Endodermal cell (in vitro differentiated cells): Measurements from ENCODE around the gene KIF16B. TPM values are rescaled to one million over a fixed set of nuclear protein-coding genes. Genes with fewer than 3 reads are reported as not detected.

ENCODE experiments used
- DNase-seq: peaks from one replicate; pipeline ENCODE4 v3.0.0-alpha.2; 2017
- H3K27ac ChIP-seq: 2 replicates; pipeline ENCODE4 v1.5.1; 2013; ENCODE audit warnings: mild to moderate bottlenecking, low read depth, low read length, moderate library complexity
- H3K27me3 ChIP-seq: 2 replicates; pipeline ENCODE4 v1.6.1; 2013; ENCODE audit warnings: mild to moderate bottlenecking, low read length, moderate library complexity; ENCODE audit not compliant: insufficient read depth, control insufficient read depth, poor library complexity, severe bottlenecking
- H3K36me3 ChIP-seq: 2 replicates; pipeline ENCODE4 v1.7.0; 2013; ENCODE audit warnings: mild to moderate bottlenecking, low read length, moderate library complexity; ENCODE audit not compliant: control insufficient read depth, insufficient read depth
- H3K4me1 ChIP-seq: one replicate; pipeline ENCODE4 v1.7.0; 2013; ENCODE audit warnings: low read length; ENCODE audit not compliant: control insufficient read depth, insufficient read depth
- H3K4me3 ChIP-seq: 2 replicates; pipeline ENCODE4 v1.5.1; 2013; ENCODE audit warnings: mild to moderate bottlenecking, low read length, moderate library complexity
- H3K9ac ChIP-seq: 2 replicates; pipeline ENCODE4 v1.6.1; 2013; ENCODE audit warnings: mild to moderate bottlenecking, low read length, moderate library complexity; ENCODE audit not compliant: poor library complexity, severe bottlenecking; ENCODE audit errors: extremely low read depth
- H3K9me3 ChIP-seq: 2 replicates; pipeline ENCODE4 v1.6.1; 2013; ENCODE audit warnings: mild to moderate bottlenecking, low read length, moderate library complexity; ENCODE audit not compliant: control insufficient read depth
- H3K27ac Mint-ChIP-seq: 2 replicates; pipeline ENCODE4 v1.8.0; 2020; ENCODE audit warnings: mixed read lengths
- H3K27me3 Mint-ChIP-seq: 2 replicates; pipeline ENCODE4 v1.8.0; 2021; ENCODE audit warnings: mild to moderate bottlenecking, mixed read lengths; ENCODE audit not compliant: insufficient read depth
- H3K36me3 Mint-ChIP-seq: 2 replicates; pipeline ENCODE4 v1.8.0; 2020; ENCODE audit warnings: low read depth, mixed read lengths
- H3K4me1 Mint-ChIP-seq: 2 replicates; pipeline ENCODE4 v1.8.0; 2020; ENCODE audit warnings: mixed read lengths
- H3K4me3 Mint-ChIP-seq: 2 replicates; pipeline ENCODE4 v1.8.0; 2020; ENCODE audit warnings: mild to moderate bottlenecking, moderate library complexity, mixed read lengths
- H3K9me3 Mint-ChIP-seq: 2 replicates; pipeline ENCODE4 v1.8.0; 2020; ENCODE audit warnings: mild to moderate bottlenecking, mixed read lengths
- CTCF ChIP-seq: fragments of 200-600 bp; sonication (generic); conservative IDR thresholded peaks from 2 replicates; pipeline ENCODE4 v1.5.0; 2021; ENCODE audit warnings: antibody characterized with exemption, mild to moderate bottlenecking
- WGBS, 2 experiments: methylation state at CpG; one replicate each; pipeline versions ENCODE4 v1.1.5 to v1.1.7; 2013; ENCODE audit warnings: missing lambda C conversion rate in 2 of 2, mixed read lengths in 1 of 2; ENCODE audit not compliant: insufficient coverage in 1 of 2, insufficient read length in 1 of 2; 5-methylcytosine and 5-hydroxymethylcytosine counted together
- total RNA-seq, 2 donors: library from RNA; stranded (reverse); fragmentation: NEBNext Ultra II Directional in 1 of 2; extraction: Animal tissue kit (Norgen Biotek cat#: 25700) in 1 of 2; gene quantifications; 2 replicates in 1 of 2; 3 replicates in 1 of 2; pipeline ENCODE4 v1.2.1, GENCODE V29; 2021

Gene KIF16B
- total RNA-seq, 2 donors from 2014 or later = 17.3 to 18.8 TPM

- Mint-ChIP-seq H3K9me3 (peaks cover 14% of the 10 kb centered on the region), H3K27me3 (no peaks in the 10 kb centered on the region), H3K36me3 (peaks cover 19% of the 10 kb centered on the region), H3K4me1 (peaks cover 13% of the 10 kb centered on the region), H3K27ac (peak overlapping the region; percentile 27), H3K4me3 (no peak overlapping the region)
- Histone ChIP-seq H3K27ac (no peak overlapping the region), H3K27me3 (no peaks in the 10 kb centered on the region), H3K4me1 (no peaks in the 10 kb centered on the region), H3K9ac (no peak overlapping the region), H3K9me3 (peaks cover 20% of the 10 kb centered on the region), H3K4me3 (no peak overlapping the region), H3K36me3 (no peaks in the 10 kb centered on the region)
- TF ChIP-seq CTCF = no peak
- WGBS, 2 experiments = 93 to 95% methylated on average over 5 of the region's 5 CpGs
- DNase-seq = no peak
These were observed 16.9 kb downstream of the KIF16B start for GRCh38 chr20:16556301-16556700.

- Mint-ChIP-seq H3K36me3 (peaks cover 20% of the 10 kb centered on the region), H3K4me3 (no peak overlapping the region), H3K27ac (peak overlapping the region; percentile 27), H3K9me3 (peaks cover 15% of the 10 kb centered on the region), H3K4me1 (peaks cover 13% of the 10 kb centered on the region), H3K27me3 (no peaks in the 10 kb centered on the region)
- Histone ChIP-seq H3K9me3 (peaks cover 20% of the 10 kb centered on the region), H3K9ac (no peak overlapping the region), H3K27me3 (no peaks in the 10 kb centered on the region), H3K27ac (no peak overlapping the region), H3K36me3 (no peaks in the 10 kb centered on the region), H3K4me1 (no peaks in the 10 kb centered on the region), H3K4me3 (no peak overlapping the region)
- TF ChIP-seq CTCF = no peak
- no peak for DNase-seq
These were observed 17.5 kb downstream of the KIF16B start for GRCh38 chr20:16555754-16556153.

GRCh38 chr20:16554766-16555543 lies 18.3 kb downstream of the KIF16B start:
- H3K9me3 ChIP-seq = peaks cover 20% of the 10 kb centered on the region
- H3K27ac ChIP-seq = no peak overlapping the region
- H3K27me3 Mint-ChIP-seq = no peaks in the 10 kb centered on the region
- H3K9ac ChIP-seq = no peak overlapping the region
- H3K27me3 ChIP-seq = no peaks in the 10 kb centered on the region
- no peaks in the 10 kb centered on the region for H3K4me1 ChIP-seq
- H3K4me3 Mint-ChIP-seq = no peak overlapping the region
- WGBS, 2 experiments = 93 to 100% methylated on average over 1 to 9 of the region's 9 CpGs
- no peak for TF ChIP-seq CTCF
- H3K36me3 ChIP-seq = no peaks in the 10 kb centered on the region
- peaks cover 6% of the 10 kb centered on the region for H3K4me1 Mint-ChIP-seq
- no peak overlapping the region for H3K4me3 ChIP-seq
- no peak overlapping the region for H3K27ac Mint-ChIP-seq
- DNase-seq = no peak
- H3K36me3 Mint-ChIP-seq = peaks cover 22% of the 10 kb centered on the region
- H3K9me3 Mint-ChIP-seq = peaks cover 18% of the 10 kb centered on the region
